A673 (cell line): ENCODE measurements around the gene PFAS. TPM values are rescaled to one million over a fixed set of nuclear protein-coding genes. Genes with fewer than 3 reads are reported as not detected.

ENCODE experiments used
- BruUV-seq: library from RNA; stranded (reverse); fragments of 400-500 nt; replicated peaks from 2 replicates; lab custom pipeline; 2021; lab: Mats Ljungman, UMichigan
- CTCF ChIA-PET: fragments of 300-600 bp; sonication (Branson Sonifier 250); formaldehyde crosslinking; loops from one replicate; lab custom pipeline; 2022; ENCODE audit warnings: antibody characterized with exemption; lab: Charles Lee
- POLR2A ChIA-PET: fragments of 300-600 bp; sonication (Branson Sonifier 250); formaldehyde crosslinking; loops from one replicate; lab custom pipeline; 2022; ENCODE audit warnings: antibody characterized with exemption; ENCODE audit not compliant: low non-redundant PET; lab: Charles Lee
- DNase-seq: peaks from one replicate; pipeline ENCODE4 v3.0.0-alpha.2; 2015; ENCODE audit warnings: low spot score
- H3K27ac ChIP-seq: fragments of 200-600 bp; sonication (generic); 2 replicates; pipeline ENCODE4 v1.5.1; 2016; ENCODE audit warnings: mixed run types, low read depth, mild to moderate bottlenecking, mixed read lengths, antibody characterized with exemption, low read length; ENCODE audit not compliant: poor library complexity, severe bottlenecking
- H3K27me3 ChIP-seq: fragments of 200-600 bp; sonication (generic); replicated peaks from 2 replicates; pipeline ENCODE4 v1.6.1; 2017; ENCODE audit warnings: mixed run types, low read depth, mild to moderate bottlenecking, mixed read lengths, antibody characterized with exemption, low read length; ENCODE audit not compliant: insufficient read depth, poor library complexity
- H3K36me3 ChIP-seq: fragments of 200-600 bp; sonication (generic); 2 replicates; pipeline ENCODE4 v1.6.1; 2016; ENCODE audit warnings: mixed run types, mild to moderate bottlenecking, mixed read lengths, antibody characterized with exemption, low read length; ENCODE audit not compliant: insufficient read depth, poor library complexity, severe bottlenecking
- H3K4me1 ChIP-seq: fragments of 200-600 bp; sonication (generic); 2 replicates; pipeline ENCODE4 v1.6.1; 2017; ENCODE audit warnings: mixed run types, mild to moderate bottlenecking, mixed read lengths, antibody characterized with exemption, low read length; ENCODE audit not compliant: insufficient read depth, poor library complexity, severe bottlenecking
- H3K4me3 ChIP-seq: fragments of 200-600 bp; sonication (generic); 2 replicates; pipeline ENCODE4 v1.5.1; 2016; ENCODE audit warnings: low read depth, mixed run types, mild to moderate bottlenecking, mixed read lengths, low read length; ENCODE audit not compliant: poor library complexity, severe bottlenecking
- H3K9me3 ChIP-seq: fragments of 200-600 bp; sonication (generic); 2 replicates; pipeline ENCODE4 v1.6.1; 2016; ENCODE audit warnings: mixed run types, low read depth, mild to moderate bottlenecking, mixed read lengths, antibody characterized with exemption, low read length; ENCODE audit not compliant: poor library complexity, severe bottlenecking
- CTCF ChIP-seq: fragments of 300-800, 200-600 bp; sonication (generic); conservative IDR thresholded peaks from 2 replicates; pipeline ENCODE4 v1.5.1; 2017; ENCODE audit warnings: low read depth, mild to moderate bottlenecking, antibody characterized with exemption, low read length, moderate library complexity, mixed read lengths
- EZH2 ChIP-seq: fragments of 200-600 bp; sonication (generic); IDR thresholded peaks from 2 replicates; pipeline ENCODE4 v1.6.1; 2017; ENCODE audit warnings: borderline replicate concordance, low read depth, mild to moderate bottlenecking, mixed read lengths, antibody characterized with exemption, low read length; ENCODE audit not compliant: poor library complexity, severe bottlenecking
- intact Hi-C: fragments of 100-400 bp; cut with micrococcal nuclease; formaldehyde crosslinking; loops from one replicate; pipeline ENCODE4 v1.10.0; 2022; ENCODE audit not compliant: unreplicated experiment
- total RNA-seq: library from RNA; stranded (reverse); gene quantifications from 2 replicates; pipeline ENCODE4 v1.2.3, GENCODE V29; 2021

PFAS gene
- total RNA-seq, 1 experiment from 2014 or later, result 165 TPM

DNA sequence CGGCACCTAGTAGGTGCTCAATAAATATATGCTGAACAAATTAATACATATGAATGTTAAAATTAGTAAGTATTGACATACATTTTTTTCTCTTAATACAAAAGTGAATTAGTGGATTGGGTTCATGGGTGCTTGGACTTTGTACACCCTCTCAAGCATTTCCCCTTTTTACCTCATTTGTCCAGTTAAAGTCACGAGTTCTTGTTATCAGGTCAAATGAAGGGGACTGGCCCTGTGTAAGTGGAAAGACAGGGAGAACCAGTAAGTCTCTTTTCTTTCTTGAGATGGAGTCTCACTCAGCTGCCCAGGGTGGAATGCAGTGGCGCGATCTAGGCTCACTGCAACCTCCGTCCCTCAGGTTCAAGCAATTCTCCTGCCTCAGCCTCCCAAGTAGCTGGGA lies 25.7 kb downstream of the PFAS start:
- Histone ChIP-seq H3K36me3 (peaks cover 3% of the 10 kb centered on the region), H3K4me3 (no peak overlapping the region), H3K27me3 (no peaks in the 10 kb centered on the region), H3K4me1 (no peaks in the 10 kb centered on the region), H3K27ac (no peak overlapping the region), H3K9me3 (no peaks in the 10 kb centered on the region)
- no peak for DNase-seq
- ChIA-PET CTCF (no interaction called here), POLR2A (no interaction called here)
- BruUV-seq, result no TSS peak
- no peak for TF ChIP-seq CTCF
- no peak for TF ChIP-seq EZH2
- intact Hi-C loops, result no loop called here

GRCh38 chr17:8275421-8276290 lies 26.6 kb downstream of the PFAS start:
- intact Hi-C loops, result no loop called here
- DNase-seq, result no peak

DNA sequence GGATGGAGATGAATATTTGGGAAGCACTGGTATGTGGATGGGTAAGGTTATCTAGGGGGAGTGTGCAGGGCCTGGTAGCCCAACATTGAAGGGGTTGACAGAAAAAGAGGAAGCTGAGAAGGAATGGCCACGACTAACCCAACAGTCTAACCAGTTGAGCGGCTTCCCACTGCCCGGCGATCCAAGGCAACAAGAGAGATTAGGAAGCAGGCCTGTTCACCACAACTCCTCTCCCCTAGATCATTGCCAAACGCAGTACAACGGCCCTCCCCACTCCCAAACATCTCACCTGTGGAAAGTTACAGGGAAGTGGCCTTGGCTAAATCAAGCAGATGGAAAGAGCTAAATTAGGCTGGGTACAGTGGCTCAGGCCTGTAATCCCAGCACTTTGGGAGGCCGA lies 28.2 kb downstream of the PFAS start:
- intact Hi-C loops, result no loop called here
- no peaks in the 10 kb centered on the region for H3K36me3 ChIP-seq
- POLR2A ChIA-PET, result no interaction called here
- no peaks in the 10 kb centered on the region for H3K9me3 ChIP-seq
- H3K27me3 ChIP-seq, result no peaks in the 10 kb centered on the region
- TF ChIP-seq EZH2 (no peak), CTCF (no peak)
- H3K4me1 ChIP-seq, result no peaks in the 10 kb centered on the region
- no peak for DNase-seq
- CTCF ChIA-PET, result interaction anchor here (0.6 kb wide), 1 partner anchor 1225 kb away, joined by 4 read pairs; no protein-coding TSS in a partner anchor
- H3K4me3 ChIP-seq, result no peak overlapping the region
- TSS peak; percentile 33 for BruUV-seq
- H3K27ac ChIP-seq, result no peak overlapping the region

More at GRCh38 chr17:8275421-8276290, 26.6 kb downstream of the PFAS start:
- Histone ChIP-seq H3K4me3 (no peak overlapping the region), H3K36me3 (no peaks in the 10 kb centered on the region), H3K4me1 (no peaks in the 10 kb centered on the region), H3K27ac (no peak overlapping the region), H3K27me3 (no peaks in the 10 kb centered on the region), H3K9me3 (no peaks in the 10 kb centered on the region)
- CTCF ChIA-PET, result no interaction called here
- POLR2A ChIA-PET, result interaction anchor here (0.6 kb wide), 1 partner anchor 13 kb away, joined by 14 read pairs; no protein-coding TSS in a partner anchor
- no TSS peak for BruUV-seq
- TF ChIP-seq EZH2 (no peak), CTCF (no peak)
